SJSA1 (cell line): ENCODE measurements around the gene PEX10. TPM values are rescaled to one million over a fixed set of nuclear protein-coding genes. Genes with fewer than 3 reads are reported as not detected.
A peak's percentile ranks its signal among the peaks of the same experiment; 100 is the strongest.

ENCODE experiments used
- DNase-seq, 2 experiments: peaks; one replicate each; pipeline ENCODE4 v3.0.0-alpha.2; 2015 to 2020; ENCODE audit warnings: low spot score in 2 of 2, low read depth in 1 of 2
- H3K27ac ChIP-seq: fragments of 250-450 bp; sonication (Bioruptor Pico); 2 replicates; pipeline ENCODE4 v1.5.1; 2020; ENCODE audit warnings: mild to moderate bottlenecking, moderate library complexity
- H3K27me3 ChIP-seq: fragments of 250-450 bp; sonication (Bioruptor Pico); replicated peaks from 2 replicates; pipeline ENCODE4 v1.5.1; 2020; ENCODE audit warnings: mild to moderate bottlenecking, moderate library complexity
- H3K36me3 ChIP-seq: fragments of 250-450 bp; sonication (Bioruptor Pico); 2 replicates; pipeline ENCODE4 v1.5.1; 2020; ENCODE audit warnings: mild to moderate bottlenecking
- H3K4me1 ChIP-seq: fragments of 250-450 bp; sonication (Bioruptor Pico); replicated peaks from 2 replicates; pipeline ENCODE4 v1.6.1; 2021; ENCODE audit warnings: mild to moderate bottlenecking
- H3K4me3 ChIP-seq: fragments of 250-450 bp; sonication (Bioruptor Pico); 2 replicates; pipeline ENCODE4 v1.5.1; 2020; ENCODE audit warnings: mild to moderate bottlenecking
- H3K9me3 ChIP-seq: fragments of 250-450 bp; sonication (Bioruptor Pico); replicated peaks from 2 replicates; pipeline ENCODE4 v1.5.1; 2020; ENCODE audit warnings: mild to moderate bottlenecking
- total RNA-seq: library from RNA; depleted of rRNA; stranded (reverse); fragments of >200 nt; shearing (Covaris generic); gene quantifications from 2 replicates; pipeline ENCODE4 v1.2.3, GENCODE V29; 2014

PEX10 gene
- total RNA-seq, 1 experiment from 2014 or later: 37.3 TPM

GRCh38 chr1:2373551-2374251, 38.7 kb downstream of the PEX10 start:
- Histone ChIP-seq H3K4me1 (no peaks in the 10 kb centered on the region), H3K4me3 (no peak overlapping the region), H3K9me3 (no peaks in the 10 kb centered on the region), H3K27ac (no peak overlapping the region), H3K27me3 (no peaks in the 10 kb centered on the region), H3K36me3 (no peaks in the 10 kb centered on the region)
- DNase-seq: no peak

GRCh38 chr1:2372551-2373490, 39.5 kb downstream of the PEX10 start:
- H3K9me3 ChIP-seq: no peaks in the 10 kb centered on the region
- H3K36me3 ChIP-seq: no peaks in the 10 kb centered on the region
- H3K27me3 ChIP-seq: no peaks in the 10 kb centered on the region
- no peaks in the 10 kb centered on the region for H3K4me1 ChIP-seq
- no peak for DNase-seq
- no peak overlapping the region for H3K27ac ChIP-seq
- no peak overlapping the region for H3K4me3 ChIP-seq

- no peaks in the 10 kb centered on the region for H3K27me3 ChIP-seq
- no peak overlapping the region for H3K4me3 ChIP-seq
- H3K9me3 ChIP-seq: no peaks in the 10 kb centered on the region
- no peak for DNase-seq
- H3K36me3 ChIP-seq: no peaks in the 10 kb centered on the region
- H3K4me1 ChIP-seq: no peaks in the 10 kb centered on the region
- H3K27ac ChIP-seq: no peak overlapping the region
These were observed 44.2 kb downstream of the PEX10 start for GRCh38 chr1:2368053-2368744.

- peaks cover 16% of the 10 kb centered on the region for H3K4me1 ChIP-seq
- H3K4me3 ChIP-seq: no peak overlapping the region
- no peak overlapping the region for H3K27ac ChIP-seq
- H3K9me3 ChIP-seq: no peaks in the 10 kb centered on the region
- no peak for DNase-seq
- no peaks in the 10 kb centered on the region for H3K27me3 ChIP-seq
- H3K36me3 ChIP-seq: no peaks in the 10 kb centered on the region
These were observed 48.4 kb downstream of the PEX10 start for GRCh38 chr1:2363847-2364513.

GRCh38 chr1:2360588-2361364, 51.6 kb downstream of the PEX10 start:
- Histone ChIP-seq H3K27ac (peak overlapping the region; percentile 67), H3K9me3 (no peaks in the 10 kb centered on the region), H3K4me3 (no peak overlapping the region), H3K36me3 (no peaks in the 10 kb centered on the region), H3K27me3 (no peaks in the 10 kb centered on the region), H3K4me1 (peaks cover 16% of the 10 kb centered on the region)
- peak in 1 of 2 experiments; percentile 82 for DNase-seq

- H3K4me1 ChIP-seq: peaks cover 16% of the 10 kb centered on the region
- H3K4me3 ChIP-seq: no peak overlapping the region
- no peak for DNase-seq
- H3K36me3 ChIP-seq: no peaks in the 10 kb centered on the region
- H3K27ac ChIP-seq: no peak overlapping the region
- no peaks in the 10 kb centered on the region for H3K9me3 ChIP-seq
- H3K27me3 ChIP-seq: no peaks in the 10 kb centered on the region
These were observed 53.4 kb downstream of the PEX10 start for GRCh38 chr1:2358651-2359640.

GRCh38 chr1:2358072-2358471, 54.3 kb downstream of the PEX10 start:
- H3K27me3 ChIP-seq: no peaks in the 10 kb centered on the region
- peaks cover 16% of the 10 kb centered on the region for H3K4me1 ChIP-seq
- no peaks in the 10 kb centered on the region for H3K9me3 ChIP-seq
- no peak for DNase-seq
- no peak overlapping the region for H3K27ac ChIP-seq
- no peaks in the 10 kb centered on the region for H3K36me3 ChIP-seq
- no peak overlapping the region for H3K4me3 ChIP-seq

GRCh38 chr1:2356911-2357845, 55.2 kb downstream of the PEX10 start:
- H3K36me3 ChIP-seq: no peaks in the 10 kb centered on the region
- H3K4me3 ChIP-seq: no peak overlapping the region
- no peak for DNase-seq
- H3K9me3 ChIP-seq: no peaks in the 10 kb centered on the region
- H3K4me1 ChIP-seq: peaks cover 16% of the 10 kb centered on the region
- no peak overlapping the region for H3K27ac ChIP-seq
- H3K27me3 ChIP-seq: no peaks in the 10 kb centered on the region

- H3K36me3 ChIP-seq: no peaks in the 10 kb centered on the region
- DNase-seq: no peak
- H3K4me1 ChIP-seq: peaks cover 16% of the 10 kb centered on the region
- H3K27me3 ChIP-seq: no peaks in the 10 kb centered on the region
- H3K27ac ChIP-seq: no peak overlapping the region
- no peaks in the 10 kb centered on the region for H3K9me3 ChIP-seq
- no peak overlapping the region for H3K4me3 ChIP-seq
These were observed 56.0 kb downstream of the PEX10 start for GRCh38 chr1:2356401-2356800.

- no peak overlapping the region for H3K27ac ChIP-seq
- no peak for DNase-seq
These were observed 56.7 kb downstream of the PEX10 start for GRCh38 chr1:2355373-2356261.

More at GRCh38 chr1:2355373-2356261, 56.7 kb downstream of the PEX10 start:
- Histone ChIP-seq H3K27me3 (no peaks in the 10 kb centered on the region), H3K4me3 (no peak overlapping the region), H3K4me1 (peaks cover 8% of the 10 kb centered on the region), H3K36me3 (no peaks in the 10 kb centered on the region), H3K9me3 (no peaks in the 10 kb centered on the region)
